ENCODE measurements around the gene FXYD4. TPM values are rescaled to one million over a fixed set of nuclear protein-coding genes. Genes with fewer than 3 reads are reported as not detected.
"Not testable (repeated sequence)": the region's sequence is repeated elsewhere in the genome, so short reads cannot be mapped to it uniquely, and the experiment has no call there.

Gene FXYD4
- total and polyA plus RNA-seq, 4 donors = not detected

DNA sequence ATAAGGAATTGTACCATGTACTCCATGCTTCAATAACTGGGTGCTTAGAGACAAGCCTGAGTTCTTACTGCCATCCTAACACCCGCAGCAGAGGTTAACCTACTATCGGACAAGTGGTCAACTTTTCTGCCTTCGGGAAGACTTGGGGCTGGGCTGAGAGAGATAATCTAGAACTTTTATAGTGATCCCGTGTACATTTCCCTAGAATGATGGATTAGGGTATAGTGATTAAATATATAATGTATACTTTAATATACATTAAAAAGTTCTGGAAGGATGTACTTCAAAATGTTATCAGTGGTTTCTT, 49.7 kb downstream of the FXYD4 start:
- H3K4me1 ChIP-seq (ENCODE audit: control insufficient read depth, insufficient read depth, low read length) = peaks cover 6% of the 10 kb centered on the region
- H3K27ac ChIP-seq (ENCODE audit: low read depth, low read length) = peak overlapping the region; percentile 89
- no peaks in the 10 kb centered on the region for H3K36me3 ChIP-seq (ENCODE audit: control insufficient read depth, insufficient read depth, low read length)
- no peaks in the 10 kb centered on the region for H3K27me3 ChIP-seq (ENCODE audit: control insufficient read depth, insufficient read depth, low read length)
- no peak for DNase-seq (ENCODE audit: low read depth in 4 of 6, low spot score in 6 of 6)
- H3K9me3 ChIP-seq (ENCODE audit: control insufficient read depth, insufficient read depth, low read length) = no peaks in the 10 kb centered on the region
- WGBS (ENCODE audit: insufficient coverage) = no CpG with 5 or more reads among the region's 4 CpGs
- H3K4me3 ChIP-seq (ENCODE audit: low read depth, low read length) = peak overlapping the region; percentile 51

DNA sequence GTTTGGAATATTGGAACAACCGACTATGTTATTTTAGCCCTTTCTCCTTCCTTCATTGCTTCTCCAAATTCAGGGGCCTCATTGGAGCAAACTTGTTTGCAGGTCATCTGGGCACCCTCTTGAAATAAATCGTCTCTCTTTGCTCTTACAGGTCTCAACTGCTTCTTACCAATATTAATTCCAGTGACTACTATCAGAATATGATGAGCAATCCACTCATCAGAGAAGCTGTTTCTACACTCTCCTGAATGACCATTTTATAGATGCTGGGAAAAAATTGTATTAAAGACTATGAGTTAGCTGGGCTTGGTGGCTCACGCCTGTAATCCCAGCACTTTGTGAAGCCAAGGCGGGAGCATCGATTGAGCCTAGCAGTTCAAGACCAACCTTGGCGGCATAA, 50.1 kb downstream of the FXYD4 start:
- Histone ChIP-seq H3K4me1 (ENCODE audit: control insufficient read depth, insufficient read depth, low read length) (peaks cover 6% of the 10 kb centered on the region), H3K9me3 (ENCODE audit: control insufficient read depth, insufficient read depth, low read length) (no peaks in the 10 kb centered on the region), H3K4me3 (ENCODE audit: low read depth, low read length) (no peak overlapping the region), H3K36me3 (ENCODE audit: control insufficient read depth, insufficient read depth, low read length) (no peaks in the 10 kb centered on the region), H3K27ac (ENCODE audit: low read depth, low read length) (no peak overlapping the region), H3K27me3 (ENCODE audit: control insufficient read depth, insufficient read depth, low read length) (no peaks in the 10 kb centered on the region)
- 96% methylated on average over 4 of the region's 6 CpGs for WGBS (ENCODE audit: insufficient coverage)
- DNase-seq (ENCODE audit: low read depth in 4 of 6, low spot score in 6 of 6) = no peak

DNA sequence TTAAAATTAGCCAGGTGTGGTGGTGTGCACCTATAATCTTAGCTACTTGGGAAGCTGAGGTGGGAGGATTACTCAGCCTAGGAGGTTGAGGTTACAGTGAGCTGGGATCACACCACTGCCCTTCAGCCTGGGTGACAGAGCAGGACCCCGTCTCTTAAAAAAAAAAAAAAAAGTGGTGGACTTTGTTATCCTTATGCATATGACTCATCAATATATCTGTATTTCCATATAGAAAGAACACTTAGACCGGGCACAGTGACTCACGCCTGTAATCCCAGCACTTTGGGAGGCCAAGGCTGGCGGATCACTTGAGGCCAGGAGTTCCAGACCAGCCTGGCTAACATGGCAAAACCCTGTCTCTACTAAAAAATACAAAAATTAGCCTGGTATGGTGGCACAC, 50.5 kb downstream of the FXYD4 start:
- not testable (repeated sequence) for H3K4me1 ChIP-seq (ENCODE audit: control insufficient read depth, insufficient read depth, low read length); H3K27ac ChIP-seq (ENCODE audit: low read depth, low read length); H3K9me3 ChIP-seq (ENCODE audit: control insufficient read depth, insufficient read depth, low read length); H3K4me3 ChIP-seq (ENCODE audit: low read depth, low read length); H3K36me3 ChIP-seq (ENCODE audit: control insufficient read depth, insufficient read depth, low read length); H3K27me3 ChIP-seq (ENCODE audit: control insufficient read depth, insufficient read depth, low read length); DNase-seq (ENCODE audit: low read depth in 4 of 6, low spot score in 6 of 6)
- 95% methylated on average over 3 of the region's 4 CpGs for WGBS (ENCODE audit: insufficient coverage)

DNA sequence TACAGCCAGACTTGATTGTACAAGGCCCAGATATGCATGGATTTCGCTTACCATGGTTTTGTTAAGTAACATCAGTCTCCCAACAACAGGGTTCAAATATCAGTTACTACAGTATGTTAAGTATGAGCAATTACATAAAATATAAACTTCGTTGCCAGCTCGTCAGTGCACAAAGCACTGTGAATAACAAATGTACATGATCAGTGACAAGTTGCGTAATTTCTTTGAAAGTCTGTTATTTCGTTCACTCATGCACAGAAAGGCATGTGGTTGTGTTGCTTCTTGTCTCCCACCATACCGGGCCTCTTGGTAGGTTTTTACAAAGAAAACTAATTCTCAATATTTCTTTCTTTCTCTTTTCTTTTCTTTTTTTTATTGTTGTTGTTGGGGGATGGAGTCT, 53.0 kb downstream of the FXYD4 start:
- peaks cover 6% of the 10 kb centered on the region for H3K4me1 ChIP-seq (ENCODE audit: control insufficient read depth, insufficient read depth, low read length)

More for the DNA sequence above, 53.0 kb downstream of the FXYD4 start:
- WGBS (ENCODE audit: insufficient coverage) = 100% methylated on average over 3 of the region's 6 CpGs
- Histone ChIP-seq H3K27me3 (ENCODE audit: control insufficient read depth, insufficient read depth, low read length) (no peaks in the 10 kb centered on the region), H3K36me3 (ENCODE audit: control insufficient read depth, insufficient read depth, low read length) (no peaks in the 10 kb centered on the region), H3K4me3 (ENCODE audit: low read depth, low read length) (no peak overlapping the region), H3K9me3 (ENCODE audit: control insufficient read depth, insufficient read depth, low read length) (no peaks in the 10 kb centered on the region), H3K27ac (ENCODE audit: low read depth, low read length) (no peak overlapping the region)
- DNase-seq (ENCODE audit: low read depth in 4 of 6, low spot score in 6 of 6) = no peak

Small RNA genes within 50 kb of the gene (small RNA-seq; reads per million reads assigned to genes)
- gene RNU6ATAC11P (ENCODE audit: low replicate concordance) = not detected
- not detected for gene SNORD3J (ENCODE audit: low replicate concordance)

Other genes starting within 250 kb of the FXYD4 start
- gene CSGALNACT2, start 233.2 kb upstream of the FXYD4 start, total RNA-seq = 10 to 100 TPM; 14.6 to 28.8 TPM
- gene CSGALNACT2, start 233.2 kb upstream of the FXYD4 start, polyA plus RNA-seq (ENCODE audit: insufficient read length in 2 of 2) = 10 to 100 TPM; 18.5 to 20.1 TPM
- gene RASGEF1A, start 104.6 kb upstream of the FXYD4 start, total RNA-seq = 10 to 100 TPM in 1 of 2 donors, 1 to 10 TPM in 1; 3.1 to 11.3 TPM
- 10 to 100 TPM in 1 of 2 donors, 1 to 10 TPM in 1; 9.5 to 11.9 TPM for gene RASGEF1A, start 104.6 kb upstream of the FXYD4 start, polyA plus RNA-seq (ENCODE audit: insufficient read length in 2 of 2)
- 100 to 1,000 TPM in 1 of 2 donors, 10 to 100 TPM in 1; 83.9 to 149 TPM for gene HNRNPF, start 37.5 kb downstream of the FXYD4 start, total RNA-seq
- 100 to 1,000 TPM; 116 to 129 TPM for gene HNRNPF, start 37.5 kb downstream of the FXYD4 start, polyA plus RNA-seq (ENCODE audit: insufficient read length in 2 of 2)
- gene ZNF487, start 65.5 kb downstream of the FXYD4 start, total RNA-seq = 10 to 100 TPM; 22.2 to 23.5 TPM
- 10 to 100 TPM; 16.2 to 16.4 TPM for gene ZNF487, start 65.5 kb downstream of the FXYD4 start, polyA plus RNA-seq (ENCODE audit: insufficient read length in 2 of 2)
- 10 to 100 TPM in 1 of 2 donors, 1 to 10 TPM in 1; 9.8 to 12.0 TPM for gene ZNF239, start 203.0 kb downstream of the FXYD4 start, total RNA-seq
- gene ZNF239, start 203.0 kb downstream of the FXYD4 start, polyA plus RNA-seq (ENCODE audit: insufficient read length in 2 of 2) = 10 to 100 TPM in 1 of 2 donors, 1 to 10 TPM in 1; 9.8 to 10.5 TPM
- gene ZNF485, start 234.8 kb downstream of the FXYD4 start, total RNA-seq = 1 to 10 TPM; 5.2 to 5.6 TPM
- gene ZNF485, start 234.8 kb downstream of the FXYD4 start, polyA plus RNA-seq (ENCODE audit: insufficient read length in 2 of 2) = 1 to 10 TPM; 4.0 to 4.6 TPM